ENCODE measurements around the gene HAUS1. TPM values are rescaled to one million over a fixed set of nuclear protein-coding genes. Genes with fewer than 3 reads are reported as not detected.

HAUS1 gene
- total and polyA plus RNA-seq, 11 donors, result 6.7 to 18.6 (median 11.6) TPM

DNA sequence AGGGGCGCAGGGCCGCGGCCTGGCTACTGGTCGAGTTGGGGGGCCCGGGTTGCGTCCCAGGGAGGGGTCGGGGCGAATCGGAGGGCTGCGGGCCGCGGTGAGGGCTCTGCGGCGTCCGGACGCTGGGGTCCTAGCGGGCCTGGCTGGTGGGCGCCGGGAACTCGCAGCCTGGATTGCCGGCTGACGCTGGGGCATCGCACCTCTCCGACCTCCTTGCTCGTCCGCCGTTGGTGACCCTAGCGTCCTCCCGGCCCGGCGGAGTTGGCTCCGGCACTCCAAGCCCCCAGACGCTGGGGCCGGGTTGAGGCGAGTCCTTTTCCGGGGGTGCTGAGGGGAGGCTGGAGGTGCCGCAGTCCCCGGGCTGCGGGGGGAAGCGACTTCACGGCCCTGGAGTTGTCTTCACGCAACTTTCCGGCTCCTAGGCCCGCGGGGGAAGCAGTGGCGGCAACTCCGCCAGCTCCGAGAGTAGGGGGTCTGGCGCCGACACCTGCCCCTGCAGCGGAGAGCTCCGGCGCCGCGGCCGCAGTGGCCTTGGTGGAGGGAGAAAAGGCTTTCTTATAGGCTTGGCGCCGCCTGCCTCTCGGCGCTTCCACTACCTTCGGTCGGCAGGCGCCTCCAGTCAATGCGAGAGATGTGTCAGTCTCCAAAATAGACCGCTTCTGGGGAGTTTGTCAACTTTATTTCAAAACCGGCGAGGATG, 70.3 kb downstream of the HAUS1 start:
- no peaks in the 10 kb centered on the region for H3K36me3 ChIP-seq
- ATAC-seq (peak in 2 of 4 donors; percentile 34 to 45), DNase-seq (peak; percentile 20 to 64 (median 44))
- TF ChIP-seq, protein P1, sequence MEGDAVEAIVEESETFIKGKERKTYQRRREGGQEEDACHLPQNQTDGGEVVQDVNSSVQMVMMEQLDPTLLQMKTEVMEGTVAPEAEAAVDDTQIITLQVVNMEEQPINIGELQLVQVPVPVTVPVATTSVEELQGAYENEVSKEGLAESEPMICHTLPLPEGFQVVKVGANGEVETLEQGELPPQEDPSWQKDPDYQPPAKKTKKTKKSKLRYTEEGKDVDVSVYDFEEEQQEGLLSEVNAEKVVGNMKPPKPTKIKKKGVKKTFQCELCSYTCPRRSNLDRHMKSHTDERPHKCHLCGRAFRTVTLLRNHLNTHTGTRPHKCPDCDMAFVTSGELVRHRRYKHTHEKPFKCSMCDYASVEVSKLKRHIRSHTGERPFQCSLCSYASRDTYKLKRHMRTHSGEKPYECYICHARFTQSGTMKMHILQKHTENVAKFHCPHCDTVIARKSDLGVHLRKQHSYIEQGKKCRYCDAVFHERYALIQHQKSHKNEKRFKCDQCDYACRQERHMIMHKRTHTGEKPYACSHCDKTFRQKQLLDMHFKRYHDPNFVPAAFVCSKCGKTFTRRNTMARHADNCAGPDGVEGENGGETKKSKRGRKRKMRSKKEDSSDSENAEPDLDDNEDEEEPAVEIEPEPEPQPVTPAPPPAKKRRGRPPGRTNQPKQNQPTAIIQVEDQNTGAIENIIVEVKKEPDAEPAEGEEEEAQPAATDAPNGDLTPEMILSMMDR (IDR thresholded peaks at IDR 0.05), result peak in 2 of 12 donors; percentile 16 to 21
- TF ChIP-seq POLR2A (IDR thresholded peaks at IDR 0.05), result no peak
- peak overlapping the region; percentile 45 to 96 (median 93) for H3K27ac ChIP-seq
- WGBS, 4 donors, result 0 to 1% (median 1%) methylated on average over 24 to 67 of the region's 67 CpGs
- H3K9me3 ChIP-seq, result no peaks in the 10 kb centered on the region
- peak overlapping the region; percentile 74 to 99 (median 96) for H3K4me3 ChIP-seq
- intact Hi-C loops (cut with DNase I), result loop anchor here (5.0 to 10.0 kb wide), 10 partner anchors 38 to 483 kb away; partner anchors contain the start of genes LOXHD1 (in 4 of the 10) and HAUS1 (in 1 of the 10)
- H3K4me1 ChIP-seq, result peaks cover 3 to 39% (median 22%) of the 10 kb centered on the region in 12 donors
- no peaks in the 10 kb centered on the region for H3K27me3 ChIP-seq

DNA sequence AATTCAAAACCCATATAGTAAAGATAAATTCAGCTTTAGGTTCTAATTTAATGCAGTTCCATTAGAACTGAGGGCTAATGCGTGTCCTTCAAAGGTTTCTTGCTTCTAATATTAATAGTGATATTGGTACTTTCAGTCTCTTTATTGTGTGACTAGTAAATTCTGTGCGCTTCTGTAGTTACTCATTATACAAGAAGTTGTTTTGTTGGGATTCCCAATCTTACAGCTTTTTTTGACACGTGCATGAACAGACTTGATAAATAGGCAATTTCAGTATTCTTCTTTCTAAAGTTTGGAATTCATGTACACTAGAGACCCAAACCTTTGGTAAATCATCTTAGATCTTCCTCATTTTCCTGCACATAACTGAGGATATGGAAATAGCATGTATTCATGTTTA, 71.8 kb downstream of the HAUS1 start:
- ATAC-seq, result no peak
- TF ChIP-seq POLR2A (IDR thresholded peaks at IDR 0.05), result no peak
- TF ChIP-seq, protein P1 (IDR thresholded peaks at IDR 0.05), result no peak
- Histone ChIP-seq H3K4me3 (peak overlapping the region in 6 of 12 donors; percentile 74 to 99 (median 98)), H3K27me3 (no peaks in the 10 kb centered on the region), H3K36me3 (no peaks in the 10 kb centered on the region), H3K27ac (no peak overlapping the region), H3K4me1 (peaks cover 3 to 48% (median 22%) of the 10 kb centered on the region in 12 donors), H3K9me3 (no peaks in the 10 kb centered on the region)
- 85 to 91% (median 89%) methylated on average over 3 of the region's 3 CpGs for WGBS, 4 donors
- no peak for DNase-seq
- intact Hi-C loops (cut with DNase I), result loop anchor here in 5 of 10 donors (5.0 to 10.0 kb wide), 4 partner anchors 36 to 479 kb away; partner anchors contain the start of gene LOXHD1 (in 2 of the 5)

Other genes starting within 250 kb of the HAUS1 start
- 10 to 100 TPM; 14.4 to 37.8 (median 23.8) TPM for gene EPG5, start 137.1 kb upstream of the HAUS1 start, total RNA-seq
- gene EPG5, start 137.1 kb upstream of the HAUS1 start, polyA plus RNA-seq, result 10 to 100 TPM in 1 of 2 donors, 1 to 10 TPM in 1; 7.9 to 10.3 TPM
- 10 to 100 TPM in 1 of 9 donors, 1 to 10 TPM in 8; 1.2 to 15.0 (median 2.9) TPM for gene PSTPIP2, start 32.1 kb upstream of the HAUS1 start, total RNA-seq
- 1 to 10 TPM in 1 of 2 donors, under 1 TPM in 1; 0.65 to 1.6 TPM for gene PSTPIP2, start 32.1 kb upstream of the HAUS1 start, polyA plus RNA-seq
- gene ATP5F1A, start 6.1 kb upstream of the HAUS1 start, total RNA-seq, result 1,000 to 10,000 TPM; 1,078 to 3,149 (median 1,758) TPM
- 1,000 to 10,000 TPM in 1 of 2 donors, 100 to 1,000 TPM in 1; 926 to 1,050 TPM for gene ATP5F1A, start 6.1 kb upstream of the HAUS1 start, polyA plus RNA-seq

Measured in heart left ventricle (tissue), 16 donors.